A673 (cell line): ENCODE measurements around the gene CXorf66. TPM values are rescaled to one million over a fixed set of nuclear protein-coding genes. Genes with fewer than 3 reads are reported as not detected.
A peak's percentile ranks its signal among the peaks of the same experiment; 100 is the strongest.

Experiments used
- BruUV-seq: library from RNA; stranded (reverse); fragments of 400-500 nt; replicated peaks from 2 replicates; lab custom pipeline; 2021; lab: Mats Ljungman, UMichigan
- CTCF ChIA-PET: fragments of 300-600 bp; sonication (Branson Sonifier 250); formaldehyde crosslinking; loops from one replicate; lab custom pipeline; 2022; ENCODE audit warnings: antibody characterized with exemption; lab: Charles Lee
- POLR2A ChIA-PET: fragments of 300-600 bp; sonication (Branson Sonifier 250); formaldehyde crosslinking; loops from one replicate; lab custom pipeline; 2022; ENCODE audit warnings: antibody characterized with exemption; ENCODE audit not compliant: low non-redundant PET; lab: Charles Lee
- DNase-seq: peaks from one replicate; pipeline ENCODE4 v3.0.0-alpha.2; 2015; ENCODE audit warnings: low spot score
- H3K27ac ChIP-seq: fragments of 200-600 bp; sonication (generic); 2 replicates; pipeline ENCODE4 v1.5.1; 2016; ENCODE audit warnings: mixed run types, low read depth, mild to moderate bottlenecking, mixed read lengths, antibody characterized with exemption, low read length; ENCODE audit not compliant: poor library complexity, severe bottlenecking
- H3K27me3 ChIP-seq: fragments of 200-600 bp; sonication (generic); replicated peaks from 2 replicates; pipeline ENCODE4 v1.6.1; 2017; ENCODE audit warnings: mixed run types, low read depth, mild to moderate bottlenecking, mixed read lengths, antibody characterized with exemption, low read length; ENCODE audit not compliant: insufficient read depth, poor library complexity
- H3K36me3 ChIP-seq: fragments of 200-600 bp; sonication (generic); 2 replicates; pipeline ENCODE4 v1.6.1; 2016; ENCODE audit warnings: mixed run types, mild to moderate bottlenecking, mixed read lengths, antibody characterized with exemption, low read length; ENCODE audit not compliant: insufficient read depth, poor library complexity, severe bottlenecking
- H3K4me1 ChIP-seq: fragments of 200-600 bp; sonication (generic); 2 replicates; pipeline ENCODE4 v1.6.1; 2017; ENCODE audit warnings: mixed run types, mild to moderate bottlenecking, mixed read lengths, antibody characterized with exemption, low read length; ENCODE audit not compliant: insufficient read depth, poor library complexity, severe bottlenecking
- H3K4me3 ChIP-seq: fragments of 200-600 bp; sonication (generic); 2 replicates; pipeline ENCODE4 v1.5.1; 2016; ENCODE audit warnings: low read depth, mixed run types, mild to moderate bottlenecking, mixed read lengths, low read length; ENCODE audit not compliant: poor library complexity, severe bottlenecking
- H3K9me3 ChIP-seq: fragments of 200-600 bp; sonication (generic); 2 replicates; pipeline ENCODE4 v1.6.1; 2016; ENCODE audit warnings: mixed run types, low read depth, mild to moderate bottlenecking, mixed read lengths, antibody characterized with exemption, low read length; ENCODE audit not compliant: poor library complexity, severe bottlenecking
- CTCF ChIP-seq: fragments of 300-800, 200-600 bp; sonication (generic); conservative IDR thresholded peaks from 2 replicates; pipeline ENCODE4 v1.5.1; 2017; ENCODE audit warnings: low read depth, mild to moderate bottlenecking, antibody characterized with exemption, low read length, moderate library complexity, mixed read lengths
- EZH2 ChIP-seq: fragments of 200-600 bp; sonication (generic); IDR thresholded peaks from 2 replicates; pipeline ENCODE4 v1.6.1; 2017; ENCODE audit warnings: borderline replicate concordance, low read depth, mild to moderate bottlenecking, mixed read lengths, antibody characterized with exemption, low read length; ENCODE audit not compliant: poor library complexity, severe bottlenecking
- intact Hi-C: fragments of 100-400 bp; cut with micrococcal nuclease; formaldehyde crosslinking; loops from one replicate; pipeline ENCODE4 v1.10.0; 2022; ENCODE audit not compliant: unreplicated experiment
- total RNA-seq: library from RNA; stranded (reverse); gene quantifications from 2 replicates; pipeline ENCODE4 v1.2.3, GENCODE V29; 2021

CXorf66 gene
- total RNA-seq, 1 experiment from 2014 or later = not detected

DNA sequence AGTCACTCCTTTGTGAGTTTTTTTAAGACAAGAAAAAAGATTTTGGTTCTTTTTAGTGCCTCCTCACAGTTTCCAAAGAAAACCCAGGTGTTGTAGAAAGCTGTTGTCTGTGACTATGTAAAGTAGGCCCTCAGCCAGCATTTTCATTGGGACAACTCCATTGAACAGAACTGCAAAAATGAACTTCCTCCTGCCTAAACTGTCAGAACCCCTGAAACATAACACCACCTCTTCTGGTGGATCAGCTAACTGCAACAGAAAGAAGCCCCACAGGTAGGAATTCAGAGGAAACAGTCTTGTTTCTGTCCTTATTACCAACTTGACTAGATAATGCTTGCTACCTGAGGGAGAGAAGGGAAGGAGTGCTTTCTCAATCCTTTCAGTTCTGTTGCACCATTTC is 29.1 kb downstream of the CXorf66 start:
- TF ChIP-seq CTCF = 0 out of 2 replicates have a peak, but pooled peaks have one; percentile 15
- TF ChIP-seq EZH2 = no peak
- intact Hi-C loops = no loop called here
- CTCF ChIA-PET = no interaction called here

GRCh38 chrX:139933904-139934303 is 31.4 kb downstream of the CXorf66 start:
- no peaks in the 10 kb centered on the region for H3K27me3 ChIP-seq
- TSS peak; percentile 90 for BruUV-seq
- POLR2A ChIA-PET = no interaction called here
- H3K27ac ChIP-seq = peak overlapping the region; percentile 91
- intact Hi-C loops = loop anchor here (5.0 kb wide), 1 partner anchor 102 kb away; no protein-coding TSS in a partner anchor
- no peaks in the 10 kb centered on the region for H3K9me3 ChIP-seq
- TF ChIP-seq CTCF = no peak
- TF ChIP-seq EZH2 = no peak
- H3K4me1 ChIP-seq = peaks cover 4% of the 10 kb centered on the region
- no peaks in the 10 kb centered on the region for H3K36me3 ChIP-seq
- no peak for DNase-seq
- peak overlapping the region; percentile 79 for H3K4me3 ChIP-seq
- CTCF ChIA-PET = no interaction called here

More for the DNA sequence above, 29.1 kb downstream of the CXorf66 start:
- H3K27me3 ChIP-seq = no peaks in the 10 kb centered on the region
- POLR2A ChIA-PET = no interaction called here
- H3K4me3 ChIP-seq = no peak overlapping the region
- DNase-seq = no peak
- H3K9me3 ChIP-seq = no peaks in the 10 kb centered on the region
- H3K27ac ChIP-seq = no peak overlapping the region
- H3K4me1 ChIP-seq = peaks cover 3% of the 10 kb centered on the region
- no peaks in the 10 kb centered on the region for H3K36me3 ChIP-seq
- no TSS peak for BruUV-seq

- no peaks in the 10 kb centered on the region for H3K9me3 ChIP-seq
- CTCF ChIA-PET = interaction anchor here (0.7 kb wide), 3 partner anchors 18 to 174 kb away, joined by 3 to 5 read pairs (median 4); no protein-coding TSS in a partner anchor
- BruUV-seq = no TSS peak
- H3K4me3 ChIP-seq = peak within 1 kb of the TSS; percentile 79
- intact Hi-C loops = loop anchor here (5.0 kb wide), 1 partner anchor 101 kb away; no protein-coding TSS in a partner anchor
- TF ChIP-seq EZH2 = no peak
- TF ChIP-seq CTCF = no peak
- POLR2A ChIA-PET = interaction anchor here (0.6 to 0.7 kb wide), 5 partner anchors 10 to 1845 kb away, joined by 3 to 10 read pairs (median 5); no protein-coding TSS in a partner anchor
- no peaks in the 10 kb centered on the region for H3K27me3 ChIP-seq
- H3K27ac ChIP-seq = peak within 1 kb of the TSS; percentile 91
- no peaks in the 10 kb centered on the region for H3K36me3 ChIP-seq
- peak; percentile 92 for DNase-seq
- peaks cover 9% of the 10 kb centered on the region for H3K4me1 ChIP-seq
These were observed 32.2 kb downstream of the CXorf66 start, which contains the start of gene ATP11C for GRCh38 chrX:139932901-139933796. Gene ATP11C, minus strand, starts transcription at chrX:139933053. Its CDS starts 1,011 bp downstream, at chrX:139932042.
